K562 (cell line): ENCODE data around the gene DUS1L. TPM values are rescaled to one million over a fixed set of nuclear protein-coding genes. Genes with fewer than 3 reads are reported as not detected.

Experiments used
- ARID3A ChIP-seq: IDR thresholded peaks from 2 replicates; pipeline ENCODE4 v1.6.1; 2012; ENCODE audit warnings: low read depth, low read length, improper control_type of control experiment, borderline replicate concordance
- BACH1 ChIP-seq: fragments of 200-800 bp; sonication (Bioruptor generic); IDR thresholded peaks from 2 replicates; pipeline ENCODE4 v1.6.1; 2016; ENCODE audit warnings: missing genetic modification characterization, missing compliant biosample characterization
- CBFB ChIP-seq: sonication (generic); formaldehyde crosslinking; IDR thresholded peaks from 2 replicates; pipeline ENCODE4 v1.4.0; 2020; ENCODE audit warnings: mild to moderate bottlenecking, missing genetic modification reagents
- E2F5 ChIP-seq: sonication (generic); formaldehyde crosslinking; IDR thresholded peaks from 2 replicates; pipeline ENCODE4 v1.8.0; 2022; ENCODE audit warnings: mild to moderate bottlenecking, missing genetic modification reagents
- EGR1 ChIP-seq: fragments of 450-650 bp; conservative IDR thresholded peaks from 2 replicates; pipeline ENCODE4 v1.6.1; 2017; ENCODE audit warnings: mild to moderate bottlenecking
- FOXM1 ChIP-seq, 2 experiments: fragments of 450-650 bp in 1 of 2; sonication (generic) in 1 of 2; formaldehyde crosslinking in 1 of 2; IDR thresholded peaks; 2 replicates each; pipeline versions ENCODE4 v1.6.1 to v1.9.0; 2017 to 2022; ENCODE audit warnings: low read depth in 2 of 2, mild to moderate bottlenecking in 2 of 2, missing genetic modification reagents in 1 of 2, moderate library complexity in 1 of 2
- HDAC6 ChIP-seq: IDR thresholded peaks from 2 replicates; pipeline ENCODE4 v1.6.1; 2012; ENCODE audit warnings: low read depth, mild to moderate bottlenecking, control low read depth, inconsistent platforms, low read length, moderate library complexity
- KDM1A ChIP-seq, 2 experiments: fragments of 450-650 bp; IDR thresholded peaks; 2 replicates each; pipeline ENCODE4 v1.6.1; 2016; ENCODE audit warnings: mild to moderate bottlenecking in 2 of 2
- KLF6 ChIP-seq: fragments of 250-450 bp; sonication (Bioruptor Pico); IDR thresholded peaks from 2 replicates; pipeline ENCODE4 v1.4.0; 2020; ENCODE audit warnings: mild to moderate bottlenecking, moderate library complexity, borderline replicate concordance
- MTA2 ChIP-seq: fragments of 450-650 bp; IDR thresholded peaks from 2 replicates; pipeline ENCODE4 v1.6.1; 2016; ENCODE audit warnings: low read depth
- MXD1 ChIP-seq: fragments of 250-450 bp; sonication (Bioruptor Pico); IDR thresholded peaks from 2 replicates; pipeline ENCODE4 v1.8.0; 2021; ENCODE audit warnings: borderline replicate concordance, mild to moderate bottlenecking, moderate library complexity; ENCODE audit not compliant: poor library complexity, severe bottlenecking
- PRPF4 ChIP-seq: fragments of 200-400 bp; formaldehyde crosslinking; IDR thresholded peaks from one replicate; pipeline ENCODE4 v1.6.1; 2017; ENCODE audit warnings: low read length, low read depth, mild to moderate bottlenecking; ENCODE audit not compliant: insufficient read depth, poor library complexity, severe bottlenecking
- RAD21 ChIP-seq, 2 experiments: fragments of 250-450 bp in 1 of 2; fragments of 450-650 bp in 1 of 2; sonication (Bioruptor Pico) in 1 of 2; formaldehyde crosslinking in 1 of 2; IDR thresholded peaks in 1 of 2; conservative IDR thresholded peaks in 1 of 2; 2 replicates each; pipeline versions ENCODE4 v1.4.0 to v1.8.0; 2020 to 2022; ENCODE audit warnings: mild to moderate bottlenecking in 2 of 2, moderate library complexity in 1 of 2
- SIX5 ChIP-seq, 2 experiments: IDR thresholded peaks; 2 replicates each; pipeline ENCODE4 v1.6.1; 2011; ENCODE audit warnings: low read length in 2 of 2, borderline replicate concordance in 1 of 2, low read depth in 1 of 2, mild to moderate bottlenecking in 1 of 2, moderate library complexity in 1 of 2; ENCODE audit not compliant: insufficient read depth in 1 of 2
- SMARCA4 ChIP-seq: fragments of 450-650 bp; IDR thresholded peaks from 2 replicates; pipeline ENCODE4 v1.6.1; 2016
- ZBTB7A ChIP-seq: IDR thresholded peaks from 2 replicates; pipeline ENCODE4 v1.6.1; 2011; ENCODE audit warnings: low read depth, mild to moderate bottlenecking, low read length, moderate library complexity, borderline replicate concordance; ENCODE audit not compliant: control insufficient read depth
- ZBTB9 ChIP-seq: fragments of 450-650 bp; formaldehyde crosslinking; IDR thresholded peaks from 2 replicates; pipeline ENCODE4 v1.4.0; 2020; ENCODE audit warnings: mild to moderate bottlenecking, moderate library complexity
- ZFP1 ChIP-seq: fragments of 450-650 bp; formaldehyde crosslinking; IDR thresholded peaks from 2 replicates; pipeline ENCODE4 v1.4.0; 2020; ENCODE audit warnings: mild to moderate bottlenecking, mixed read lengths
- ZNF253 ChIP-seq: fragments of 250-450 bp; sonication (Bioruptor Pico); conservative IDR thresholded peaks from 2 replicates; pipeline ENCODE4 v1.6.1; 2021; ENCODE audit warnings: mild to moderate bottlenecking
- ZNF511 ChIP-seq: sonication (generic); formaldehyde crosslinking; IDR thresholded peaks from 2 replicates; pipeline ENCODE4 v1.8.0; 2022; ENCODE audit warnings: mild to moderate bottlenecking, missing genetic modification reagents
- polyA plus RNA-seq, 8 experiments: library from polyadenylated mRNA; depleted of rRNA in 4 of 8; stranded (reverse) in 5 of 8; unstranded in 3 of 8; fragments of >200 nt; fragmentation: Nextera tagmentation in 2 of 8; fragmentation: Illumina TruSeq in 1 of 8; extraction: Ambion mirVana in 2 of 8; extraction: Trizol in 1 of 8; gene quantifications; 2 replicates each; pipeline versions ENCODE4 v1.2.1 to v1.2.3, GENCODE V29; 2011 to 2014; ENCODE audit warnings: inconsistent platforms in 1 of 8, missing spikeins in 1 of 8
- total RNA-seq, 7 experiments: library from RNA; depleted of rRNA in 6 of 7; stranded (reverse); fragments of >200 nt in 6 of 7; fragmentation: Illumina TruSeq in 2 of 7; extraction: Trizol in 2 of 7; gene quantifications; 2 replicates each; pipeline versions ENCODE4 v1.2.1 to v1.2.3, GENCODE V29; 2011 to 2021; ENCODE audit warnings: low replicate concordance in 1 of 7

Gene DUS1L
- total and polyA plus RNA-seq, 9 of the 15 experiments (the other 6 are each of a cell fraction or from before 2014, with no cell fraction given) = 7.8 to 210 (median 83.9) TPM

GRCh38 chr17:82098169-82098938, 32.8 kb upstream of the DUS1L start, which contains the start of gene FASN (continued):
- TF ChIP-seq MXD1 (CRISPR knock-in tag) (peak; percentile 90), FOXM1 (IDR thresholded peaks at IDR 0.05; ENCODE audit: low read depth) (no peak), FOXM1 (CRISPR knock-in tag; IDR thresholded peaks at IDR 0.05; ENCODE audit: low read depth) (no peak), ARID3A (no peak), HDAC6 (no peak), PRPF4 (no peak), ZNF253 (CRISPR knock-in tag) (no peak), EGR1 (no peak), CBFB (no peak), E2F5 (no peak), SIX5 (IDR thresholded peaks at IDR 0.05; ENCODE audit: borderline replicate concordance in 1 of 2, insufficient read depth in 1 of 2, low read depth in 1 of 2, low read length in 2 of 2) (no peak), BACH1 (no peak; the same call in 1 of the 2 replicates), RAD21 (CRISPR knock-in tag; conservative IDR thresholded peaks at IDR 0.05 in 1 of 2, IDR thresholded peaks at IDR 0.05 in 1 of 2) (peak; percentile 22 to 42; a peak in 3 of 4 replicates), KLF6 (no peak), SMARCA4 (no peak), ZFP1 (CRISPR knock-in tag) (no peak), ZNF511 (no peak), ZBTB7A (peak; percentile 67), KDM1A (IDR thresholded peaks at IDR 0.05) (no peak), MTA2 (no peak), ZBTB9 (CRISPR knock-in tag) (no peak)
